HG03342 (cell line): Measurements from ENCODE around the gene TESK2.
"Not testable (repeated sequence)": the region's sequence is repeated elsewhere in the genome, so short reads cannot be mapped to it uniquely, and the experiment has no call there.

Experiments
- ATAC-seq: cut with Tn5 transposase; IDR thresholded peaks from one replicate; pipeline ENCODE4 v1.9.1; 2021; ENCODE audit warnings: mild to moderate bottlenecking, moderate library complexity; ENCODE audit not compliant: unreplicated experiment

TESK2 gene

DNA sequence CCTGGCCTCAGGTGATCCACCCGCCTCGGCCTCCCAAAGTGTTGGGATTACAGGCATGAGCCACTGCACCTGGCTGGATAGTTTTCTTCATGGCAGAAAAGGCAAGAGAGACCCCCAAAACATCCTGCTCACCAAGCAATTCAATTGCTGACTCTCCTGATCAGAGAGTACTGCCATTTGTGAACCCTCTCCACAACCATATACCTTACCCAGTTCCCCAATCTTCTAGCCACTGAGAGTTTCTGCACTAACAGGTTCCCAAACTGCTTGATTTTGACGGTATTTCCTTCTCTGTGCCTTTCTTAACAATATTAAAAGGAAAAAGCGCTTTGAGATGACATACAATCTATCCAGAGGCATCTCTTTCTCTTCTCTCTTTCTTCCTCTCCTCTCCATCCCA lies 110.8 kb downstream of the TESK2 start:
- no peak for ATAC-seq

DNA sequence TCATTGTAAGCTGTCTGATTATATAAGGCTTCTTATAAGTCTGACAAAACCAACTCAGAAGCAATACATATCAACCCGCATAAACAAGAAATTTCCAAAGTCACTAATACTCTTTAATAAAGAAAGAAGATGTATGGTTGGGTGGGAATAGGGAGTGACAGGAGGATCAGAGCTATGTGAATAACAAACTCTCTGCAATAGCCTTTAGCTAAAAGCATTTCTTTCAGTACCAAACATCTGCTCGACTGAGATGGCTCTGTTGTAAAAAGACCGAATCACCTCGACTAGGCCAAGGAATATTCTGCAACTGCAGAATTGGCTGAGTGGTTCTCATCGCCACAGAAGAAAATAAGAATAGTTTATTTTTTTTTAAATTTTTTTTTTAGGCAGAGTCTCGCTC lies 111.4 kb downstream of the TESK2 start:
- no peak for ATAC-seq

DNA sequence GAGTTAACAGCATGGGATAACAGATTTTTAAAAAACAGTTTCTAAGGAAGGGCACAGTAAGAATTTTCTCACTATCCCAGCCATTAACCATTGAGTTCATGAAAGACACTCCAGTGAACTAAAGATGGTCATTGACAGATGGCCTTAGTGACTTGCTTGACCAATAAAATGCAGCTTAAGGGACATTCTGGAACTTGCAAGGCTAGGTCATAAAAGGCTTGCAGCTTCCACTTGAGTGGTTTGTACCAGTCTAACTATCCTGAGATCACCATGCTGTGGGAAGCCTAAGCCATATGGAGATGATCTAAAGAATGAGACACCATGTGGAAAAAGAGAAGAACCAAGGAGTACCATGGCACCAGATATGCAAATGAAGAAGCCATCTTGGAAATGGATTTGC lies 112.8 kb downstream of the TESK2 start:
- ATAC-seq = no peak

DNA sequence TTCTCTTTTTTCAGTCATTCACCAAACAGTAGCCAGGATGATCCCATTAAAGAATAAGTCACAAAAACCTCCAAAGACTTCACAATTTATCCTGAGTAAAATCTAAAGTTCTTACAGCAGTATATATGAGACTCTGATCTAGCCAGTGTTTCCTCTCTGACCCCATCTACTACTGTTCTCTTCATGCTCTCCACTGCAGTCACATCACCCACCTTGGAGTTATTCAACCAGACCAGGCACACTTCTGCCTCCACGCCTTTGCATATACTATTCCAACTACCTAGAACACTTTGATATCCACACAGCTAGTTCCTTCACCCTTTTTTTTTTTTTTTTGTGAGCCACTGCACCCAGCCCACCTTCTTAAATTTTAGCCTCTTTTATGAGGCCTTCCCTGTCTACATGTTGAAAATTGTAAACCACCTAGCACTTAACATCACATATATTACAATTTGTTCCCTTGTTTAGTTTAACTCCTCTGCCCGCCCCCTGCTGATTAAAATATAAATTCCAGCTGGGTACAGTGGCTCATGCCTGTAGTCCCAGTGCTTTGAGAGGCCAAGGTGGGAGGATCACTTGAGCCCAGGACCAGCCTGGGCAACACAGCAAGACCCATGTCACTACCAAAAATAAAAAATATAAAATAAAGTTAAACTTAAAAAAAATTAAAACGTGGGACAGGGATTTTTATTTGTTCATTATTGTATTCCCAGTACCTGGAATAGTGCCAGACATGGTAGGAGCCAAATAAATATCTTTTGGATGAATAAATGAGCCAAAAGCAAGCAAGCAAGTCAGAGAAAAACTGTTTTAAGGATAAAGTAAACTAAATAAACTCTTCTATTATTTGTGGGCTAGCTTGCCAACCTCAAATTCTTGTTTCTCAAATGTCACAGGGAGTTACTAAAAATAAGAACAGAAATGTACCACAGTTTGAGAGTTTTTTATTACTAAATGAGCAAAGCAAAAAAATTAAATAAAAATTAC lies 115.6 kb downstream of the TESK2 start:
- ATAC-seq = no peak

DNA sequence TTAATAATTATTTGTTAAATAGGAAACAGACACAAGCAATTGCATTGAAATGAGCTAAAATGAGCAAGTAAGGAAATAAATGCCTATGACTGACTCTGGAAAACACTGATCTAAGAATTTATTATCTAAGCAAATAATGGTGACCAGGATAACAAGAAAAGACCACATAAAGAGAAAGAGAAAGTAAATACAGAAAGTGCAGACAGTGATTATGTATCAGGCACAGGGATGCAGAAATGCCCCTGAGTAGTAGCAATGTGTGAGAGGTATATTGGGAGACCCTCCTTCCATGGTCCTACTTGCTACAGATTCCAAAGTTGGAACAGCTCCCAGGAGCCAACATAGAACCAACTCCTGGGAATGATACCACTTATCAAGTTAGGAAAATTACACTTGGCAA lies 117.4 kb downstream of the TESK2 start:
- ATAC-seq = no peak

DNA sequence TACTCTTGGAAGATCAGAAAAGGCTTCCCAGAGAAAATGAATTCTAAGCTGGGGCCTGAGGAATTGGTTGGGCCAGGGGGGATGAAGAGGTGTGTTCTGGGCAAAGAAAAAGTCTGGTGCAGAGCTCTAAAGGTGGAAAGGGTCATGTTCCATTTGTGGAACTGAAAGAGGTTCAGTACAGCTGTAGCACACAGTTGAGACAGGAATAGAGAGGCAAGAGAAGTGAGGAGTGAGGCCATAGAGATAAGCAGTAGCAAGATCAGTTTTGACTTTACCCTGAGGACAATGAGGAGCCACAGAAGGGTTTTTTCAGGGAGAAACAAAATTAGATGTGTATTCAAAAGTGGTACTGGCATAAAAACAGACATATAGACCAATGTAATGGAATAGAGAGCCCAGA lies 120.4 kb downstream of the TESK2 start:
- ATAC-seq = peak; percentile 82

DNA sequence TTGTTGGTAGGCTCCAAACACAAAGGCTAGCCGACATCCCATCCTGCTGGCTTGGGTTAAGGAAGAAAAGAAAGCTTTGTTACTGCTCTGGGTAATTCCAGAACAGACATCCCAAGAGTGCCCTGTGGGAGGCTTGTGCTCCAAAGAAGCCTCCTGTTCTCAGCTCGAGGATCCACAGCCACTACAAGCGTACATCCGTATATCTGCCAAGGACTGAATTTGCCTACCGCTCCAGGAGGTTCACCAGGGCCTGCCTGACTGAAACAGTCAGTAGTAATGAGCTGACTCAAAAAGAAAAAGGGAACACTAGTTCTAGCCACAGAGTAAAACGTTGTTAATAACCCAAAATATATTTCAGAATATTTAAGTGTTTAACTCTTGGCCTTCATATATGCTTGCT lies 125.9 kb downstream of the TESK2 start:
- no peak for ATAC-seq

DNA sequence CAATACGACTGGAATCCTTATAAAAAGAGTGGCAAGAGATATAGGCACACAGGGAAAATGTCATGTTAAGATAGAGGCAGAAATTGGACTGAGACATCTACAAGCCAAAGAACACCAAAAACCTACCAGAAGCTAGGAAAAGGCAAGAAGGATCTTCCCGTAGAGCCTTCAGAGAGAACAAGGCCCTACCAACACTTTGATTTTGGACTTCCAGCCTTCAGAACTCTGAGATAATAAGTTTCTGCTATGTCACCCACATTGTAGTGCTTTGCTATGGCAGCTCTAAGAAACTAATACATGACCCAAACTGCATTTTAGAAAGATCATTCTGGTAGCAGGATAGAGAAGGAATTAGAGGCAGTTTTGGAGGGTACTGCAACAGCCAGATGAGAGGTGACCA lies 126.7 kb downstream of the TESK2 start:
- ATAC-seq = no peak

DNA sequence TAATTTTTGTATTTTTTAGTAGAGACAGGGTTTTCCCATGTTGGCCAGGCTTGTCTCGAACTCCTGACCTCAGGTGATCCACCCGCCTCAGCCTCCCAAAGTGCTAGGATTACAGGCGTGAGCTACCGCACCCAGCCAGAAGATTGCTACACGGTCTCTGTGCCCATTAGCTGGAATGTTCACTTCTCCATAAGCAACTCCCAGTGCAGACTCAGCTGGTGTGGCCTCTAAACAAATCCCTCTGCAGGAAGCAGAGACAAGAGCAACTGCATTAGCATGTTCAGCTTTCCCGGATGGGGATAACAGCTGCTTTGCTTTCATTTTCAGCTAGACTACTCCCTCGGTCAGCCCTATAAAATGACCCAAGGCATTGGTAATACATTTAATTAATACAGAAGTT lies 130.0 kb downstream of the TESK2 start:
- ATAC-seq = not testable (repeated sequence)

DNA sequence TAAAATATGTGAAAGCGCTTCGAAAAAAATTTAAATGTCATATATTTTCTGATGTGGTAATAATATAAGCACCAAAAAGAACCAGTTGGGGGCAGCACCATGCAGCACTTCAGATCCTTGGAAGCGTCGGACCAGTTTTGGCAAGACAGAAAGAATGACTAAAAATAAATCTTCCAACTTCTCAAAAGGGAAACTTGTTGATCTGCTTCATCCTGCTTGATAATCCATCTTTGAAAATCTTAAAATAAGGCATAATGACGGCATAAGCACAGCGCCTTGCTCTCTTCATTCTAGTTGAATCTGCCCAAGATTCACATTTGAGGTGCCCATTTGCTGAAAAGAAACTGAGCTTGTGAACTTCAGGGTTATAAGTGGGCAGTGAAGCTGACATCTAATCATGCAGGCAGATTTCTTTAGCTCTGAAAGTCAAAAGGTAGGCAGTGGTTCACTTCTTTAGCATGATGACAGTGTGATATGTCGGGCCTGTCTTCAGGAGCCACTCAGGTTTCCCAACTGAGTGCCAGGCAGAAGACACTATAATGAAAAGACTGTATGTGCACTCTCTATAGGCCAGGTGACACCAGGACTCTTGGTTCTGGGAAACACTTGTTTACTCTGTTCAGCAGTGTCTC lies 131.0 kb downstream of the TESK2 start:
- ATAC-seq = no peak

DNA sequence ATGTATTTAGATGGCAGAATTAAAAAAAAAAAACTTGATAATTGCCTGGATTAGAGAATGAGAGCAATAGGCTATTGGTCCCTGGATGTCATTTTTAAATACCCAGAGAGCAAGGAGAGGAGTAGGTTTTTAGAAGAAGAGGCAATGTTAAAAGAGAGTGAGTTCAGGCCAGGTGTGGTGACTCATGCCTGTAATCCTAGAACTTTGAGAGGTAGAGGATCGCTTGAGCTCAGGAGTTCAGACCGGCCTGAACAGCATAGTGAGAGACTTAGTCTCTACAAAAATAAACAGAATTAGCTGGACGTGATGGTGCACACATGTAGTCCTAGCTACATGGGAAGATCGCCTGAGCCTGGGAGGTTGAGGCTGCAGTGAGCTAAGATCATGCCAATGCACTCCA lies 134.8 kb downstream of the TESK2 start:
- ATAC-seq = no peak

DNA sequence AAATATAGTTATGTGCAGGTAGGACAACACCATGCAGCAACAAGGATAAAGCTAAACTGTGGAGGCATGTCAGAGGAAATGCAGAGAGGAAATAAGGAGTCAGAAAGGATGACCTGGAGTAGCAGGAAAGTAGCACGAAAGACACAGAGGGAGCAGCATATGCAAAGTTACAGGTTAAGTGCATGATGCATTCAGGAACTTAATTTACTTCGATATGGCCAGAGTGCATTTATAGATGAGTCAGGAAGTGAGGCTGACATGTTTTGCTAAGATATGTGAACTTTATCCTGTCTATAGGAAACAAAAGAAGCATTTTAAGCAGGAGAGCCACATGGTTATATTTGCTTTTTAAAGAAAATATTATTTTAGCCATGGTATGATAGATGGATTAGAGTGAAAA lies 135.3 kb downstream of the TESK2 start:
- no peak for ATAC-seq

DNA sequence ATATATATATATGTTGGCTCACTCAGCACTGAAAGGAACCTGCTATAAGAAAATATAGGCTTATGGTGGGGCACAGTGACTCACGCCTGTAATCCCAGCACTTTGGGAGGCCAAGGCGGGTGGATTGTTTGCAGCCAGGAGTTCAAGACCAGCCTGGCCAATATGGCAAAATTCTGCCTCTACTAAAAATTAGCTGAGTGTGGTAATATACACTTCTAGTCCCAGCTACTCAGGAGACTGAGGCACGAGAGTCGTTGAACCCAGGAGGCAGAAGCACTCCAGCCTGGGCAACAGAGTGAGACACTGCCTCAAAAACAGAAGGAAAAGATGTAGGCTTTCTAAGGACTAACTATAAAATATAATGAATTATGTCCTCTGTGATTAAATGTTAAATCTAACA lies 136.1 kb downstream of the TESK2 start:
- no peak for ATAC-seq

DNA sequence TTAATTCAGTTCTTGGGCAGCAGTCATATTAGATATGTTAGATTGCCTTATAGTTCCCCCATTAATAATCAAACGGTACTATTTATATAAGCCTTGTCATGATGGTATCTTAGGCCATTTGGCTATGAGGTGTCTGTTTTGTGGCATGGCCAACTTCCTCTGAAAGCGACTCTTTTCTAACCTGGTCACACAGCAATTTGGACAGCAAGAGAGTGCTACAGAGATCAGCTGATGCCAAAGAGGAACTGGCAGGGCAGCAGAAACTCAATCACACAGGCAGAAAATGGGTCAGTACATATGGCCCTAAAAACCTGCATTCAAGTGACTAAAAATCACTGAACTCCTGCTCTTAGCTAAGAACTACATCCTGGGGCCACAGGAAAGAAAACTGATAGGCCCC lies 137.3 kb downstream of the TESK2 start:
- ATAC-seq = no peak

DNA sequence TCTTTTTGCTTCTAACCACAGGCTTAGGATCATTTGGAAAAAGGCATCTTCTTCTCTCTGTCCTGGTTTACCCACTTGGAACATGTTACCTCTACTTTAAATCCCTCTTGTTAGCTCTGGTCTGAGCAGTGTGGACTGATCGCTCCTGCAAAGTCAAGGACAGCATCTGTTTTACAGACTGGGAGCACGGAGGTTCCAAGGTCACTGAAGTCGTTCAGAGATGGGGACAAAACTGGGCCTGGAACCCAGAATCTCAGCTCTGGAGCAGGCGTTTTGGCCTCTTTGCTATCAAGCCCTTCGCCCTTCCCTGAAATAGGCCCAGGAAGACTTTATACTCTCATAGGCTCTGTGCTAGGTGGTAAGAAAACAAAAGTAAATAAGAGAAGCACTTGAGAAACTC lies 139.5 kb downstream of the TESK2 start:
- no peak for ATAC-seq

DNA sequence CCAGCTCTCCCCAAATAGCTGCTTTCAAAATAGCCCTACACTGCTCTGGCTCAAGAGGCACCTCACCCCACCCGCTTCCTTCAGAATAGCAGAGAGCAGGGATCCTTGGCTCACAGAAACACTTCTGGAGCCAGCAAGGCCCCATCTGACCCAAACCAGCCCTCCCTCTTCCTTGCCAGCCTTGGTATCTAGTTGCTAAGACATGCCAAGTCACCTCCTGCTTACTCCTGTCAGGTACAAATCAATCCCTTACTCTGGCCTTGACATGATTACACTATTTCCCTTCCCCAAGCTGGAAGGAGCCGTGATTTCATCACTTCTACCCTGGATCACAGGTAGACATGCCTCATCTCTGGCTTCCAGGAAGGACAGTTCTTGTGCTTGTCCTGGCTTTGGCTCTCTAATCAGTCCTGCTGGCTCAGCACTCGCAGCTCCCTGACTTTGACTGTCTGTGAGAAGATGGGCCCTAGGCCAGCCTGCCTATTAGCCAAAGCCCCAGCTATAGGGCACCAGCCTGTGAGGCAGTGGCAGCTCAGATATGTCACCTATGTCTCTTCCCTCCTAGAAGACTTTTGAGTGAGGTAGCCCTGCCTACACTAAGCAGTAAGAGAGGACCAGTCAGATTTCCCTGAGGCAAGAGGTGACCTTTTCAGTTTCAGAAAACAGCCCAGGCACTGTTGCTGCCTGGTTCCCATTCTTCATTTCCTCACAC lies 141.8 kb downstream of the TESK2 start:
- ATAC-seq = no peak

DNA sequence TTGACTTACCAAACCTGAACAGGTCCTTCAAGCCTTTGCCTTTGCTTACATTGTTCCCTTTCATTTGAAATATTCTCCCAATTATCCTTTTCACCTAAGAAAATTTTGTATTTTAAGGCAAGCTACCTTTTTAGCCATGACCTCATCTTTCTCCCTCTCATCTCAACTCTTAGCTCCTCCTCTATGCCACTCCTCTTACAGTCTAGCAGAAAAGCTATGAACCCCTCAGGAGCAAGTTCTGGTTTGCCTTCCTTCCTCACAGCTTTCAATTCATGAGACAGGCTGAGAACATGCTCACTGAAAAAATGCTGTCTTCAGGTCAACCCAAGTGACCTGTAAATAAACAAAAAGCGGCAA lies 142.4 kb downstream of the TESK2 start:
- ATAC-seq = no peak

DNA sequence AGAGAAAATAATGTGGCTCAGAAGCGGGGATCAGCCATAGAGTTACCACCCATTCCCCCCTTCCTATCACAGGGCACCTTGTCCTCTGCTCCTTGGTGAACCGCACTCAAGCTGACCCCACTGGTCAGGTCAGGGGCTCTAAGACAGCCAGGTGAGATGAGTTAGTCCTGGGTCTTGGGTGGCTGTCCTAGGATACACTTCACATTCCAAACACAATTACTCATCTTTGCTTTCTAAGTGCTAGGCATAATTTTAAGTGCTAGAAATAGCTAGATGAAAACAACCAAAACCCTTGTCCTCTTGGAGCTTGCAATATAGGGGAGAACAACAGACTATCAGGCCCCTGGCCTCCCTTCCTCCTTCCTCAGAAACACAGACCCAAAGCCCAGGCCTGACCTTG lies 142.9 kb downstream of the TESK2 start:
- ATAC-seq = no peak

DNA sequence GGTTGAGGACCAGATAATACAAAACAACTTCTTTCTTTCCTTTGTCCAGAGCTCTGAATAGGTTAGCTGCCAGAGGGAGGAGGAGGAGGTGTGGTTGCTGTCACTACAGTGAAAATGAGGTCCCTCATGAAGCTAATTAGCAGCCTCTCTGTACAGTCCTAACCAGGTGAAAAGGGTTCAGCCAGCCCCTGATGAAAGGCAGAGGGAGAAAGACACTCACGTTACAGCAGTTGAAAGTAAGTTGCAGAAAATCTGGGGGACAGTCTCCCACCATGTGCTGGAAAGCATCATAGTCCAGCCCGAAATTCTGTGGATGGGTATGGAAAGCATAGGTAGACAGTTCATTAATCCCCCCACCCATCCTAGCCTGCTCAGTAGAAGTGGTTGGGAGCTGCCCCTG lies 144.5 kb downstream of the TESK2 start:
- no peak for ATAC-seq

DNA sequence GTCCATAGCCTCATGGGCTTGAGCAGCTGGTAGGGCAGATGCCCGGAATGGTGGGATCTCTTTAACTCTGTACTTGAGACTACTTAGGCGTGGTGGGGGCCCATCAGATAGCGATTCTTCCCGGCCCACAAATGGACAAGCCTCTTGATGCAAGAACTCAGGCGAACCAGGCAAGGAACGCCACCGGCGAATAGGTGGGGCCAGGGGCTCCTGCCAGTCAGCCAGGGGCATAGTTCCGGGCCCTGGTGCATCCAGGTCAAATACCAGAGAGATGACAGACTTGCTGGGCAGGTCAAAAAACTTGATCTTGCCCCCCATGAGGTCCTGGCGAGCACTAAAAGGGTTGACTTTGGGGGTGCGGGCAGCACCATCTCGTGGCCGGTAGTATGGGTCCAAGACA lies 145.9 kb downstream of the TESK2 start:
- no peak for ATAC-seq

DNA sequence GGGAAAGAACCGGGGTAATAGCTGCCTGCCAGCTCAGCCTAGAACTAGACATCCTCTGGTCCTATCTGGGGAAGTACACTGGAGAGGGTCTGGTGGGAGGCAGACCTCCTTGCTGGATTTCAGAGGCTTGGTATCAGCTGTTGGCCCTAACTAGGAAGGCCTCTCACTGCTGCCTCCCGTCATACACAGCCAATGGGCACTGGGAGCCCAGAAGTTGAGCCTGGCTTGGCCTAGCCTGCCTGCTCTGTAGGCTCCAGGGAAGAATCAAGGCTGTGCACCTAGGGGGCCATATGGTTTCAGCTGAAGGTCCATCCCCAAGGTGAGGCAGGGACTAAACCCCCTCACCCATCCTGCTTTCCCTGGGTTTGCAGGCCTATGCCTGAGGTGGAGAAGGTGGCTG lies 146.5 kb downstream of the TESK2 start:
- no peak for ATAC-seq
